H1 (cell line): Measurements from ENCODE around the gene YBX1. TPM values are rescaled to one million over a fixed set of nuclear protein-coding genes. Genes with fewer than 3 reads are reported as not detected.

Experiments used
- ASH2L ChIP-seq: fragments of 200-600, 300-600 bp; sonication (generic); IDR thresholded peaks from one replicate; pipeline ENCODE4 v1.7.1; 2017; ENCODE audit warnings: low read length
- ATF2 ChIP-seq: IDR thresholded peaks from 2 replicates; pipeline ENCODE4 v1.6.1; 2012; ENCODE audit warnings: low read length, inconsistent platforms
- CTBP2 ChIP-seq: IDR thresholded peaks from 2 replicates; pipeline ENCODE4 v1.7.0; 2011; ENCODE audit warnings: borderline replicate concordance, mild to moderate bottlenecking, moderate library complexity, mixed read lengths, low read length; ENCODE audit not compliant: insufficient read depth, insufficient read length
- MAX ChIP-seq: IDR thresholded peaks from 2 replicates; pipeline ENCODE4 v1.6.1; 2012; ENCODE audit warnings: inconsistent platforms
- NRF1 ChIP-seq: IDR thresholded peaks from 2 replicates; pipeline ENCODE4 v1.6.1; 2011; ENCODE audit warnings: mild to moderate bottlenecking, low read depth, low read length, improper control_type of control experiment
- RAD21 ChIP-seq, 2 experiments: IDR thresholded peaks in 1 of 2; conservative IDR thresholded peaks in 1 of 2; 2 replicates each; pipeline ENCODE4 v1.6.1; 2011; ENCODE audit warnings: low read depth in 2 of 2, low read length in 2 of 2, improper control_type of control experiment in 1 of 2, inconsistent platforms in 1 of 2, mild to moderate bottlenecking in 1 of 2, moderate library complexity in 1 of 2
- SIN3A ChIP-seq, 2 experiments: IDR thresholded peaks in 1 of 2; conservative IDR thresholded peaks in 1 of 2; 2 replicates each; pipeline ENCODE4 v1.6.1; 2011 to 2012; ENCODE audit warnings: low read length in 2 of 2, improper control_type of control experiment in 1 of 2, low read depth in 1 of 2, mild to moderate bottlenecking in 1 of 2
- TEAD4 ChIP-seq: IDR thresholded peaks from 2 replicates; pipeline ENCODE4 v1.6.1; 2012; ENCODE audit warnings: low read depth, low read length, inconsistent platforms, mixed read lengths
- polyA plus RNA-seq, 7 experiments: library from polyadenylated mRNA; depleted of rRNA in 3 of 7; stranded (reverse) in 5 of 7; unstranded in 2 of 7; fragments of >200 nt in 5 of 7; fragments of 200-250 nt in 2 of 7; gene quantifications; 1 replicate in 5 of 7; 2 replicates in 1 of 7; 4 replicates in 1 of 7; pipeline versions ENCODE4 v1.2.1 to v1.2.3, GENCODE V29; 2011 to 2013; ENCODE audit warnings: missing spikeins in 2 of 7, mixed read lengths in 2 of 7
- total RNA-seq: library from RNA; stranded (reverse); fragmentation: NEBNext Ultra II Directional; extraction: Animal tissue kit (Norgen Biotek cat#: 25700); gene quantifications from 2 replicates; pipeline ENCODE4 v1.2.1, GENCODE V29; 2021
- TF ChIP-seq, protein P1 (sequence below): IDR thresholded peaks from 2 replicates; pipeline ENCODE4 v1.6.1; 2011; ENCODE audit warnings: low read depth, mild to moderate bottlenecking, low read length; ENCODE audit not compliant: insufficient read depth

The YBX1 gene
- total and polyA plus RNA-seq, 2 of the 8 experiments (the other 6 are each of a cell fraction or from before 2014, with no cell fraction given), result 438 to 1,219 TPM

DNA sequence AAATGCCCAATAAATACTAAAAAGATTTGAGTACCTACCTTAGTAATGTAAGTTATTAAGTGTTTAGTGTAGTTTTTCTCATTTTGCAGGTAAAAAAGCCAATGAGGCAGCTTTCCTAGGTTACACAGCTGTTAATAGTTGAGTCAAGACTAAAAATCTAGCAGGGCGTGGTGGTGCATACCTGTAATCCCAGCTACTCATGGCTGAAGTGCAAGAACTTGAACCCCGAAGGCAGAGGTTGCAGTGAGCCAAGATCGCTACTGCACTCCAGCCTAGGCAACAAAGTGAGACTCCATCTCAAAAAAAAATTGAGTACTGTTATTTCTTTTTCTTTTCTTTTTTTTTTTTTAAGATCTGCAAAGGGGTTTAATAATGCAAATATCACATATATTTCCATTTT, 7.7 kb downstream of the YBX1 start (continued):
- TF ChIP-seq TEAD4 (no peak), NRF1 (no peak), RAD21 (IDR thresholded peaks at IDR 0.05 in 1 of 2, conservative IDR thresholded peaks at IDR 0.05 in 1 of 2; ENCODE audit: low read depth in 2 of 2, low read length in 2 of 2) (no peak), ATF2 (no peak), ASH2L (no peak), CTBP2 (no peak), SIN3A (conservative IDR thresholded peaks at IDR 0.05 in 1 of 2, IDR thresholded peaks at IDR 0.05 in 1 of 2; ENCODE audit: low read depth in 1 of 2, low read length in 2 of 2) (no peak), MAX (no peak)
- TF ChIP-seq, protein P1, sequence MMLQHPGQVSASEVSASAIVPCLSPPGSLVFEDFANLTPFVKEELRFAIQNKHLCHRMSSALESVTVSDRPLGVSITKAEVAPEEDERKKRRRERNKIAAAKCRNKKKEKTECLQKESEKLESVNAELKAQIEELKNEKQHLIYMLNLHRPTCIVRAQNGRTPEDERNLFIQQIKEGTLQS, result no peak
